ENCODE results near the gene EPHB1.
"Not testable (repeated sequence)": the region's sequence is repeated elsewhere in the genome, so short reads cannot be mapped to it uniquely, and the experiment has no call there.

The EPHB1 gene

DNA sequence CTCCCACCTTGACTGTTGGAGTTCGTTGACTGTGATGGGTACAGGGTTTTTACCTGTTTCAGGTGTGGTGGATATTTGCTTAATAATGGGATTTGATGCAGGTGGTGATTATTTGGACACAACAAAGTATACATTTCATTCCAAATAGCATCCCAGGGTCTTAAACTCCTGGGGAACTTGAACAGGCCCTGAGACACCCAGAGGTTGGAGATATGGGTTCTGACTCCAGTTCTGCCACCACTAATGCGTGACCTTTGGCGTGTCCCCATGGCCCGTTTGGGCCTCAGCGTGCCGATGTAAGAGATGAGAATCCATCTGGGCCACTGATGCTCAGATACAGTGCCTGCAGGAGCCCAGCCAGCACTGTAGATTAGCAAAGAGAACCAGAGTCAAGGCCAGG lies 264.5 kb downstream of the EPHB1 start:
- DNase-seq = no peak

DNA sequence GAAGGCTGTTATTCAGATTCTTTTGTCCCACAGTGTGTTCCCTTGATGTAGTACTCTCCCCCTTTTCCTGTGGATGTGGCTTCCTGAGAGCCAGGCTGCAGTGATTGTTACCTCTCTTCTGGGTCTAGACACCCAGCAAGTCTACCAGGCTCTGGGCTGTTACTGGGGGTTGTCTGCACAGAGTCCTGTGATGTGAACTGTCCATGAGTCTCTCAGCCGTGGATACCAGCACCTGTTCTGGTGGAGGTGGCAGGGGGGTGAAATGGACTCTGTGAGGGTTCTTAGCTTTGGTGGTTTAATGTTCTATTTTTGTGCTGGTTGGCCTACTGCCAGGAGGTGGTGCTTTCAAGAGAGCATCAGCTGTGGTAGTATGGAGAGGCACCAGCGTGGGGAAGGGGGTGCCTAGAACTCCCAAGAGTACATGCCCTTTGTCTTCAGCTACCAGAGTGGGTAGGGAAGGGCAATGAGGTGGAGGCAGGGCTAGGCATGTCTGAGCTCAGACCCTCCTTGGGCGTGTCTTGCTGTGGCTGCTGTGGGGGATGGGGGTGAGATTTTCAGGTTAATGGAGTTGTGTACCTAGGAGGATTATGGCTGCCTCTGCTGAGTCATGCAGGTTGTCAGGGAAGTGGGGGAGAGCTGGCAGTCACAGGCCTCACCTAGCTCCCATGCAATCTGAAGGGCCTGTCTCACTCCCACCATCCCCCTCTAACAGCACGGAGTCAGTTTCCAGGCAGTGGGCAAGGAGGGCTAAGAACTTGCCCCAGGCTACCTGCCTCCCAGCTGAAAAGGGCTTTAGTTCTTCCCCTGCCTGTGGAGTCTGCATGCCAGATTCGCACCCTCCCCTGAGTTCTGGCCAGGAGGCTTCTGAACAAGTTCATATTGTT lies 272.0 kb downstream of the EPHB1 start:
- DNase-seq = not testable (repeated sequence)

DNA sequence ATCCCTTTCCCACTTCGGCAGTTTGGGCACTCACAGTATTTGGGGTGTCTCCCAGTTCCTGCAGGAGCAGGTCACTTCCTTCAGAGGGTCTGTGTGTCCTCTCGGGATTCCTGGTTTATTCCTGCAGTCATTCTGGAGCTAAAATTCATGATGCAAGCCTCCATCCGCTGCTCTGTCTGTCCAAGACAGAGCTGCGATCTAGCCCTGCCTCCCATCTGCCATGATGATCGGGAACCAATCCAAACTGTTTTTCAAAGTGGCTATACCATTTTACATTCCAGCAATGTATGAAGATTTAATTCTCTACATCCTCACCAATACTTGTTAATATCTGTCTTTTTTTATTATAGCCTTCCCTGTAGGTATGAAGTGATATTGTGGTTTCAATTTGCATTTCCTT lies 273.0 kb downstream of the EPHB1 start:
- DNase-seq = no peak

DNA sequence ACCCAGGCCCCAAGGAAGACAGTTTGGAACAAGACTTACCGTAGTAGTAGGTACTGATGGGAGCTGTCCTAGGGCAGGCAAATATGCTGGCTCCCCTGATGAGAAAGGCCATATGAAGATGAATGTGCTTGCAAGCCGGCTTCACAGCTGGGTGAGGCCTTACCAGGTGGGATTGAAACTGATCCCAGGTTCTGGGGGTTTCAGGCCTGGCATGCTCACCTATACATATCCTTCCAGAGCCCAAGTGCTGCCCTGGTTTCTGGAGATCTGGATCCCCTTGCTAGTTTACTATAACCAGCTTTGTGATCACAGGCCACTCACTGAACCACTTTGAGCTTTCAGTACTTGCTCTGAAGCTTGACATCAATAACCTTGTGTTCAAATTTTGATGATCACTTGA lies 274.3 kb downstream of the EPHB1 start:
- DNase-seq = no peak

DNA sequence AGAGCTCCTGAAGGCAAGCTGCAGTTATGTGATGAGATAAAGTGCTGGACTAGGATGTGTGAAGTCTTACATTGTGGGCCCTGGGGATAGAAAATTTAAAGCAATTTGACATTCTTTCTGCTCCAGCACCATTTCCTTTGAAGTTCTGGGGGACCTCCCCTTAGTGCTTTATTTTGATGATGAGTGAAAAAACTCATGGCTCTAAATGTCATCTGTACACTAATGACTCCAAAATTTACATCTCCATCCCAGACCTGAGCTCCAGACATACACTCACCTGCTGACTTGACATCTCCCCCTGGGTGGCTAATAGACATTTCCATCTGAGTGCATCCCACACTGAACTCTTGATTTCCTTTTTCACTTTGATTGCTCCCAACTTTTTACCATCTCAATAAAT lies 276.4 kb downstream of the EPHB1 start:
- DNase-seq = no peak

DNA sequence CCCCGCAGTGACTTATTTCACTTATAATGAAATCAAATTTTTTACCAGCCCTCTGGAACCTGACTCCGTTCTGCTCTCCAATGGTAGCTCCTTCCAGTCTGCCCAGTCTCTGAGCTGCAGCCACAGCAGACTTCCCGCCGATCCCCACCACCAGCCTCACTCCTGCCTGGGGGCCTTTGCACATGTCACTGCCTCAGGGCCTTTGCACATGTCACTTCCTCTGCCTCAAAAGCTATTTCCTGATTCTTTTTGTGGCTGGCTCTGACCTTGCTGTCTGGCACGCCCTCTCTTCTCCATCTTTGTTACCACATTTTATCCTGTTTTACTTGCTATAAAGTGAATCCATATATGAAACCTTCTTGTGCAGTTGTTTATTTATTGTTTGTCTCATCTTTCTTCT lies 277.4 kb downstream of the EPHB1 start:
- DNase-seq = no peak

DNA sequence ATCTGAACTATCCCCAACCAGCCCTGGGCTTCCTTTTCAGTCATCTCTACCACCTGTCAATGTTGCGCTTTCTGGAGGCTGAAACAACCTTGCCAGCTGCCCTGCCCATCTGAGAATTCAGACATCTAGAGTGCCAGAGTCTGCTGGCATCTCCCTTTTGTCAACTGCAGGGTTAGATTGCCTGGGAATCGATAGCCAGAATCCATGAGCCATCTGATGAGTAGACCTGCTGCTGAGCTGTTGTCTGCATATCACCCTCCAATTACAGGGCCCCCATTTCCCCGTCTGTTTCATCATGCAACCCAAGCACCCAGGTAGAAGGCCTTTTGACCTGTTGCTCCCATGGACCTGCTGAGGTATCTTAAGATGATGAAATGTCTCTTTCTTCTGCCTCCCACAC lies 280.1 kb downstream of the EPHB1 start:
- DNase-seq = no peak

DNA sequence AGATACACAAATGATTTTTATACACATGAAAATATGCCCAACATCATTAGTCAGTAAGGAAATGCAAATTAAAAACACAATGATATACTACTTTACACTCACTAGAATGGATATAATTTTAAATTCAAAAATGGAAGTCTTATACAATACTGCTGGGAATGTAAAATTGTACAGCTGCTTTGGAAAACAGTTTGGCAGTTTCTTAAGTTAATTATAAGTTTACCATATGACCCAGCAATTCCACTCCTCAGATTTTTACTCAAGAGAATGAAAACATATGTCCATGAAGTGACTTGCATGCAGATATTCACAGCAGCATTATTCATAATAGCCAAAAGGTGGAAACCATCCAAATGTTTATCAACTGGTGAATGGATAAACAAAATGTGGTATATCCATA lies 281.3 kb downstream of the EPHB1 start:
- no peak for DNase-seq

DNA sequence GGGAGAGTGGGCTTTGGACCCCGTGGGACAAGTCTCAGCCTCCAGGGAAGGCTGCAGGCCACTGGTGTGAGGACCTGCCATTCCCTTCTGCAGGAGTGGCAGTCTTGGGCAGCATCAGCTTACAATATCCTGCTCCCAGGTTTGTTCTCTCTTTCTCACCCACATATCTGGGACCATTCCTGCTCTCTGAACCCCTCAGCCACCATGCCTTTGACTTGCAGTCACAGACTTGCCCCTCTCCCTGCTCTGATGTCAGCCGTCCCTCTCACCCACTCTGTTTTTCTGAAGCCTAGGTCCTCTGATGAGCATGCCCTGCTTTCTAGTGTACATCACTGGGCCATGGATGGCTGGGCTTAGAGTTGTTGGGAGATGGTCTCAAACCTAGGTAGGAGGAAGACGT lies 282.1 kb downstream of the EPHB1 start:
- DNase-seq = no peak

DNA sequence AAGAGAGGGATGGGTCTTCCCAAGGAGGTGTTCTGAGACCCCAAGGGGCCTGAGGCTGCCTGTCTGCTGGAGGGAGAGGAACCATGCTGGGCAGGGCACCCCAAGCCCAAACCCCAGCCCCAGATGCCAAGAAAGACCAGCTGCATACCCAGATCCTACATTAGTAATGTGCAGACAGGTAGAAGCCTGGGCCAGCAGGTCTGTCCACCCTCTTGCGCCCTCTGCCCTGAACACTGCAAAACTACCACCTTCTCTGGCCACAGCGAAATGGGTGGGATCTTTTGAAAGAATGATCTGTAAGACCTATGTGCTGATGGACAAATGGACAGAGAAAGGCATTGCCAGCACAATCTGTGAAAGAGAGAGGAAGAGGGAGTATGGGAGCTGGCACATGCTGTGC lies 283.2 kb downstream of the EPHB1 start:
- DNase-seq = no peak

DNA sequence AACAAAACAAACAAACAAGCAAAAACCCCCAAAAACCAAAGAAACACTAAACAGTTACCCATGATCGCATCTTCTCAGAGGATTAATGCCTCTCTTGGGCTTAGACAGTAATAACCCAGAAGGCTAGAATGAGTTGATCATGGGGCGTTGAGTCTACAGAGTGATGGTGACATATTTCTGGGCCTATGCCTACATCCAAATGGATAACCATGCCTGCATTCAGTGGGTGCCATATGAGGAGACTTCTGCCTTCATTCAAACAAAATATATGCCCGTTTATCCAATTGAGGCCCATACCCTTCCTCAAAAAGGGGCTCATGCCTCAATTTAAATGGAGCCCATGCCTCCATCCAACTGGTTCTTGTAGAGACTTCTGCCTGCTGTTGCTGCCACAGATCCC lies 284.0 kb downstream of the EPHB1 start:
- no peak for DNase-seq

DNA sequence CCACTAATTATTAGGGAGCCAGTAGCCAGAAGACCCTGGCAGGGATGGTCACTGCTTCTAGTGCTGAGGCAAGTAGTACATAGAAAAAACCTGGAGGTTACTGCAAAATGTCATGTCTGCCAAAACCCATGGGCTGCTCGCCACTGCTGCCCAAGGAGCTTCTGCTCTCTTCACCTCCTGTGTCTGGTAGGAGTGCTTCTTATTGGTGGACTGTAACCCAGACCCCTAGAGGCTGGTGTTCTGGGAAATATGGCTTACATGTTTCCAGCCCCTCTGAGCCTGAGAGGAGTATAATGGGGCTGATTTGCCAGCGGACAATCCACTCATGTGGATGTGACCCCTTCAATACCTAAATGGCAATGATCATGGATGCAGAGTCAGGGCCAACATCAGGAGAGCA lies 286.4 kb downstream of the EPHB1 start:
- DNase-seq = no peak

DNA sequence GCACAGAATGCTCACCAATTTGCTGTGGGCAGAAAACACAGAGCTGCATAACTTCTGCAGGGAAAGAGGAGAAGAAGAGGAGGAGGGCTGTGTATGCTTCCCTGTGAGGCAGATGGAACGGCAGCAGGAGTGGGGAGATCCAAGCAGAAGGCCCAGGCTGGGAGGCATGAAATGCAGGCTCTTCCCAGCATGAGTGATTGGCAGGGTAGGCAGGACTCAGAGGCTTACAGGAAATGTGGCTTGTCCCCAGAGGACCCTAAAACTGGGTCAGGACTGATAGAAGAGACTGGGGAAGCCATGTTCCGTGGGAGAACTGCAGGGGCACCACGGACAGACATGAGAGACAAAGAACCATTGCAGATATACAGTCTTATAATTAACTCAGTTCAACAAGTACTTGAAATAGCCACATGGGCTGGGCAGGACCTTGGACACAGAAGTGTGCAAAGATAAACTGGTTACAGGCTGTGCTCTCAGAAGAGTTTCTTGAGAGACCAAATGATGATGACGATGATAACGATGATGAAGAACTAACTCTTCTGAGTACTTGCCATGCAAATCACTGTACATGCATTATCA lies 286.9 kb downstream of the EPHB1 start:
- DNase-seq = no peak

DNA sequence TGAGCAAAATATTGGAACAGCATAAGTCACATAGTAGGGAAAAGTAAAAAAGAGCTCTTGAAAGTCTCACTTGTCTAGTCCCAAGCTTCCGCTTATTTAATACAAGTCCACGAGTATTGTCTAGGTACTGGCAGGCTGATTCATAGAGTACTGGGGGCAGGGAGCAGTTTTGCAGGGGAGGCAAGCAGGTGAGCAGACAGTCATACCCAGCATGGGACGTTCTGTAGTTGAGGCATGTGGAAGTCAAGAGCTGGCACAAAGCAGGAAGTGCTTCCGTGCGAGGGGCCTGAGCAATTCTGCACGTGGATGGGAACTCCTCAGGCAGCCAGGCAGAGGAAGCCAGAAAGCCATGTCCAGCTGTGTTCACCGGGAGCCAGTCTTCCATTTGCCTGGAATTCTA lies 287.6 kb downstream of the EPHB1 start:
- DNase-seq = no peak

DNA sequence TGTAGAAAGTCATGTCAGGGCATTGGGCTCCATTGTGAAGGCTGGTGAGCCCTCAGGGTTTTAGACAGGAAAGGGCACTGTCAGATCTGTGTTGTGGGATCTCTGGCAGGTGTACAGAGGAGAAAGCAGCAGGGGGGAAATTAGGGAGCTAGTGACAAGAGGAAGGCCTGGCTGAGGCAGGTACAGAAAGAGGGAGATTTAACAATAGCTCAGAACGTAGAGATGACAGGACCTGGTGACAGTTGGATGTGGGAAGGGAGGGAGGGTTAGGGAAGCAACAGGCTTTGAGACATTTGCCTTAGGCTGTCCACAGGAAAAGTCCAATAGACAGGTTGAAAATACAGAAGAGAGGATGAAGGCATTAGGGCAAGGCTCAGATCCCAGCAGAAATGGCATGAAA lies 288.1 kb downstream of the EPHB1 start:
- DNase-seq = no peak

DNA sequence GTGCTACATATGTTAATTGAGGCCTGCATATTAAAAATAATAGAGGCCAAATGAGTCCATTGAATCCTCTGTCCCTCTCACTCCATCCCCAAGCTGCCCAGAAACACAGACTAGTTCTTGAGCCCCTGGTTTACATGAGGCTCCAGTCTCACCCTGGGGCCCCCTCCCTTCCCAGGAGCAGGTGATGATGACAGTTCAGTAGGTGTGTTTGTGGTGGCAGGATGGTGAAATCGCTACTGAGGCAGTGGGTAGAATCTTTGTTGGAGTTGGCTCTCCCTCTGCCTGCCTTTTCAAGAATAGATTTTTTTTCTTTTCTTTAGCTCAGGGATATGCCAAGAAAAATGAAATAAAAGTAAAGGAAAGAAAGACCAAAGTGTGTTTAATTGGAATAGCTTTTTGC lies 288.7 kb downstream of the EPHB1 start:
- DNase-seq = no peak

DNA sequence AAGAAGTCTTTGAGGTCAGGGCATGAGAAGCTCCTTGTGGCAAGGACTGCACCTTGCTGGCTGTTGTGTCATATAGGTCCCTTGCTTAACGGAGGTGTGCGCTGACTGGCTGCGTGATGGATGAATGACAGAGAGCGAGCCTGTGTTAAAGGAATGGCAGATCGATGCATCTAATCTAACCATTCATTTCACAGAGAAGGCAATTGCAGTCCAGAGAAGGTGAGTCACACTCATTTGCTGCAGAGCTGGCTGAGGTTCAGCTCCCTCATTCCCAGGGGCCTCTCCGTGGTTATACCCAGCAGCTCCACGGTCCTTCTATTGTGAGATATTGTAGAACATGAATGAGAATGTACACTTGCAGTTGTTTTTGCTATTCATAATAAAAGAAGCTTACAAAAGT lies 289.3 kb downstream of the EPHB1 start:
- no peak for DNase-seq

DNA sequence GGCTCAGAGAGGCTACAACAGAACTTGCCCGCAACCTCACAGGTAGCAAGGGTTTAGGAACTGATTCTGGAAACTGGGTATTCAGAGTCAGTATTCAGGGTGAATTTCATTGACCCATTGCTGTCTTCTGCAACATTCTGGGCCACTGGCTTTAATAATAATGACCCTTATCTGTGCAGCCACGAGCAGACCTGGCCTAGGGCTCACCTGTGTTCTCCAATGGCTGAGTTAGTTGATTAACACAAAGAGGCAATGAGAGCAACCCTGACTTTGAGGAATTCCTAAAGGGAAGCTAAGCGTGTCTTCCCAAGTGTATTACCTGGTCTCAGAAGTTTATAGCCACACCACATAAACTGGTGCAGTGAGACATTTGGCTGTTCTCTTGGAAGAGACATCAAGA lies 289.9 kb downstream of the EPHB1 start:
- no peak for DNase-seq

DNA sequence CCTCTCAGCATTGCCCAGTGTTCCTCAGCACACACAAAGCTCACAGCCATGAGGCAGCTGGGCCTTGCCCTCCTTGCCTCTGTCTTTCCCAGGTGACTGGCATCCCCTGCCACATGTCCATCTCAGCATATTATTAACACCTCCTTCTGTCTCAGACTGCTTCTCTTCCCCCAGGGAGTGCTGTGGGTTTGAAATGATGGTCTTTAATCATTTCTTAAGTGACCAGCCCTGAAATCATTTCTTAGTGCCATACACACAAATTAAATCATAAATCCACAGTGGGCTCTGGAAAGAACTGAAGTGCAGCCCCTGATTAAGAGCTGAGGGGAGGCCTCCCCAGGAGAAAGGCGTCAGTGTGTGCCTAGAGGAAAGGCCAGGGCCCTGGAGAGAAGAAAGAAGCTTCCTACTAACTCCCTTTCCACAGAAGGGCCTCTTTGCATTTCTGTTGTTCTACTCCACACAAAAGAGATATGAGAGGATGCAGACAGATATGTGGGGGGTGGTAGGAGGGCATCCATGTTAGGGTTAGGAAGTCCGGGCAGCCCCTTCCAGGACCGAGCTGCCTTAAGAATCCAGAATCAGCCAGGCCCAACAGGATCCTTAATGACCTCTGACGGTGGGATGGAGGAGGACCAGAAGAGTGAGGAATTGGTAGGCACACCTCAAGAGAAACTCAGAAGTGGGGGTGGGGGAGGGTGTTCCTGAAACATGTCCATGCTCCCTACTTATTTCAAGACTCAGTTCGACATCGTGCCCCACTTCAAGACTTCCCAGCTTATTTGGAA lies 290.8 kb downstream of the EPHB1 start:
- DNase-seq = no peak

DNA sequence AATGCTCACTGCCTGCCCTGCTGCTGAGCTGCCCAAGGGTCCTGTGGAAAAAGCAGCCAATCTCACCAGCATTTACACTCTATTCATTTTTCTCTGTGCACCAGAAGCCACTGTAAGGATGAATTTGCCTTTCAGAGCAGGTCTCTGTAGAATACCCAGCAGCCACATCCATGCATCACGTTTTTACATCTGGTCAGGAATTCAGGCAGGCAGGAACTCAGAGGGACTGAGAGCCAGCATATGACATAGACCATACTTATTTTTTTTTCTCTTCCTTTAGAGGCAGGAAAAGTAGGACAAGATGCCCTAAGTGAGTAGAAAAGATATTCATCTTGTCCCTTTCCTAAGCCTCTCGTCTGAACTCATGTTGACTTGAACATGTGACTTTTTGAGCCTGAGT lies 292.7 kb downstream of the EPHB1 start:
- no peak for DNase-seq

DNA sequence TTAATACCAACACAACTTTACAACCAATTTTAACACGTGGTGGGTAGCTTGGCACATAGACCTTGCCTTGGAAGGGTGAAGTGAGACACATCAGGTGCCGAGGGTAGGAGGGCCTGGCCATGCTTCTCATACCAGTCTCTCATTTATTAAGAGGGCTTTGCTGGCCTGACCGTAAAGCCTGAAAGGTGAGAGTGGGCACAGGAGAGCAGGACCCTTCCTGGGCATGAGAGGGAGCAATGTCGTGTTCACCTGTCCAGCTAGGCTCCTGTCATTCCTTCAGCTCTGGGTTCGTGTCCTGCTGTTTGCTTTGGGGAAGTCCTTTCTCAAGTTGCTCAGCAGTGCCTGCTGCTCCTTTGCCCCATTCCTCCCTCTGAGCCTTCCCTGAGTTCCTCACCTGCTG lies 294.4 kb downstream of the EPHB1 start:
- DNase-seq = no peak

DNA sequence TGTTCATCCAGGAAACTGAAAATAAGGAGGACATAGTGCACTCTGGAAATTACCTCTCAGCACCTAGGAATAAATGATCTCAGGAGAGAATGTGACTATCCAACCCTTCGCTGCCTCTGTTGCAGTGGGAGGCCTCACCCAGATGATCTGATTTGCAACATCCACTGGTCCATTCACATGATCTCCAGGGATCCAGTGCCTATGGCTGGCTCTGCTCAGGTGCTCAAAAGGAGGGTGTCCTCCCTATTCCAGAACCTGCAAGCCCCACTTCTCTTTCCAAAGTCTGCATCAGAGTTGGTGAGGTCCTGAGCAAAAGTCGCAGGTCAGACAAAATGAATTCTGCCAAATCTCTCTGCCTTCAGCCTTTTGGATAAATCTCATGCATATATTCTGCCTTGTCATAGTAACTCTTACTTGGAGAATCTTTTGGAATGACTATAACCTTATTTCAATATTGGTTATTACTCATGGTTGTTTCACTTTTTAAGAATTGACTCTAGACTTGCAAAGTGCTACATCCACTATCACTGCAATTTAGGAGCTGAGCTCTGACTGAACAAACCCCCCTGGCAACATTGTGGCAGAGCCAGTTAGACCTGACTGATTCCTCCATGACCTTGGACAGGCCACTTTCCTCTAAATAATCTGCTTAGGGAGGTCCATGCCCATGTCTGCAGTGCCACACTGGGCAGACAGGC lies 295.1 kb downstream of the EPHB1 start:
- no peak for DNase-seq

DNA sequence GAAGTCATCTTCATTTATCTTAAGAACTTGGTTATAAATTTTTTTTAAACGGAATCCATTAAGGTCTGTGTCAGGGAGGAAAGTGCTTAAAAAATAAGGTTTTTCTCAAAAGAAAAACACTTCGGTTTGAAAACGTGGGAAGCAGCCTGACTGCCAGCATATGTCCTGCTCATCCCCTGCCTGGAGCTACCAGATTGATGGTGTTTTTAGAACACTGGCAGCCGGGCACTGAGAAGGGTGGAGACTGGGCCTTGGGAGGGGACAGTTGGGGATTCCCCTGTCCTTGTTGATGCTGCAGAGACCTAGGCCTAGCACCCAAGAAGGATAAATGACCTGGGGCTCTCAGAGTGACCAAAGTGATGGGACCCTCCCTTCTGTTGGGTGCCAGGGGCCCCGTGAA lies 296.9 kb downstream of the EPHB1 start:
- DNase-seq = no peak

DNA sequence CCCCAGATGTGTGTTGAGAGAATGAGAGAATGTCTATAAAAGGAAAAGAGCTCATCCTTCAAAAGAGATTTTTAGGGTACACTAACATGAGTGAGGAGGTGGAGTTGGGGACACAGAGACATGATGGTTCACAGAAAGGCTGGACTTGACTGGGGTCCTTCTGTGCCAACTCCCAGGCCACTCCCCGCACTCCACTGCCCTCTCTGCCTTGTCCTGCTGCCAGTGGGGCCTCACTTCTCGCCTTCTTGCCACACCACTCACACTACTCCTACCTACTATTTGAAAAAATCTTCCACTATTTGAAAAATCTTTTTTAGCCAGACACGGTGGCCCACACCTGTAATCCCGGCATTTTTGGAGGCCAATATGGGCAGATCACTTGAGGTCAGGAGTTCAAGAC lies 298.1 kb downstream of the EPHB1 start:
- DNase-seq = no peak
